DOHH2 (cell line): ENCODE data around the gene PAPSS2.

Experiments used
- H3F3A ChIP-seq: fragments of 200-600 bp; sonication (generic), shearing (Covaris generic); 2 replicates; pipeline ENCODE4 v1.6.0; 2016; ENCODE audit warnings: antibody characterized with exemption, mild to moderate bottlenecking; ENCODE audit not compliant: control insufficient read depth, insufficient read depth
- H3K27ac ChIP-seq: fragments of 200-600 bp; sonication (generic); 2 replicates; pipeline ENCODE4 v1.5.1; 2014; ENCODE audit warnings: low read depth, mild to moderate bottlenecking, low read length, moderate library complexity
- H3K27me3 ChIP-seq: fragments of 200-600 bp; sonication (generic); 2 replicates; pipeline ENCODE4 v1.6.1; 2014; ENCODE audit warnings: mild to moderate bottlenecking, low read length, mixed read lengths; ENCODE audit not compliant: control insufficient read depth
- H3K36me3 ChIP-seq: fragments of 200-600 bp; sonication (generic); 2 replicates; pipeline ENCODE4 v1.6.1; 2014; ENCODE audit warnings: mild to moderate bottlenecking, low read length, moderate library complexity, mixed read lengths; ENCODE audit not compliant: control insufficient read depth
- H3K4me1 ChIP-seq: fragments of 200-600 bp; sonication (generic); 2 replicates; pipeline ENCODE4 v1.6.1; 2014; ENCODE audit warnings: mild to moderate bottlenecking, low read length, mixed read lengths; ENCODE audit not compliant: control insufficient read depth
- H3K4me2 ChIP-seq: fragments of 200-600 bp; sonication (generic); 2 replicates; pipeline ENCODE4 v1.6.0; 2014; ENCODE audit warnings: mild to moderate bottlenecking, low read length, moderate library complexity
- H3K4me3 ChIP-seq: fragments of 200-600 bp; sonication (generic); 2 replicates; pipeline ENCODE4 v1.5.1; 2014; ENCODE audit warnings: mild to moderate bottlenecking, low read length, mixed read lengths
- H3K79me2 ChIP-seq: fragments of 200-600 bp; sonication (generic); 2 replicates; pipeline ENCODE4 v1.6.1; 2014; ENCODE audit warnings: mild to moderate bottlenecking, low read length, mixed read lengths; ENCODE audit not compliant: control insufficient read depth
- H3K9me2 ChIP-seq: fragments of 200-600 bp; sonication (generic); replicated peaks from 2 replicates; pipeline ENCODE4 v1.6.1; 2014; ENCODE audit warnings: mild to moderate bottlenecking, low read length, mixed read lengths; ENCODE audit not compliant: control insufficient read depth
- H3K9me3 ChIP-seq: fragments of 200-600 bp; sonication (generic); 2 replicates; pipeline ENCODE4 v1.6.1; 2014; ENCODE audit warnings: antibody characterized with exemption, low read length, mixed read lengths; ENCODE audit not compliant: control insufficient read depth, insufficient read depth
- H4K20me1 ChIP-seq: fragments of 200-600 bp; sonication (generic); 2 replicates; pipeline ENCODE4 v1.6.0; 2014; ENCODE audit warnings: low read depth, mild to moderate bottlenecking, antibody characterized with exemption, low read length, moderate library complexity; ENCODE audit not compliant: control insufficient read depth, insufficient read depth
- CTCF ChIP-seq: fragments of 200-600 bp; sonication (generic); IDR thresholded peaks from one replicate; pipeline ENCODE4 v1.5.1; 2014; ENCODE audit warnings: antibody characterized with exemption, mild to moderate bottlenecking, low read depth, low read length; ENCODE audit not compliant: poor library complexity, severe bottlenecking
- EZH2phosphoT487 ChIP-seq: fragments of 200-600 bp; sonication (generic); IDR thresholded peaks from 2 replicates; pipeline ENCODE4 v1.6.1; 2017; ENCODE audit warnings: borderline replicate concordance, mild to moderate bottlenecking, antibody characterized with exemption, low read length, moderate library complexity, mixed read lengths

The PAPSS2 gene

GRCh38 chr10:87760195-87760905 is 100.7 kb downstream of the PAPSS2 start:
- no peak overlapping the region for H3K27ac ChIP-seq
- H3K9me3 ChIP-seq: no peaks in the 10 kb centered on the region
- H3K79me2 ChIP-seq: no peaks in the 10 kb centered on the region
- TF ChIP-seq CTCF (no peak), EZH2phosphoT487 (no peak)
- H3K36me3 ChIP-seq: peaks cover 43% of the 10 kb centered on the region
- no peak overlapping the region for H3K4me2 ChIP-seq
- no peaks in the 10 kb centered on the region for H3K9me2 ChIP-seq
- no peaks in the 10 kb centered on the region for H3K27me3 ChIP-seq
- H3K4me1 ChIP-seq: no peaks in the 10 kb centered on the region
- H3F3A ChIP-seq: no peaks in the 10 kb centered on the region
- no peaks in the 10 kb centered on the region for H4K20me1 ChIP-seq
- H3K4me3 ChIP-seq: no peak overlapping the region

GRCh38 chr10:87761153-87761552 is 101.5 kb downstream of the PAPSS2 start:
- Histone ChIP-seq H3K9me3 (no peaks in the 10 kb centered on the region), H3K4me1 (no peaks in the 10 kb centered on the region), H3K9me2 (no peaks in the 10 kb centered on the region), H3K4me3 (no peak overlapping the region), H3K79me2 (no peaks in the 10 kb centered on the region), H3K36me3 (peaks cover 42% of the 10 kb centered on the region), H3K4me2 (no peak overlapping the region), H4K20me1 (no peaks in the 10 kb centered on the region), H3K27ac (no peak overlapping the region), H3K27me3 (no peaks in the 10 kb centered on the region), H3F3A (no peaks in the 10 kb centered on the region)
- no peak for TF ChIP-seq EZH2phosphoT487
- TF ChIP-seq CTCF: no peak

- Histone ChIP-seq H3K9me2 (no peaks in the 10 kb centered on the region), H3K4me1 (no peaks in the 10 kb centered on the region), H3F3A (no peaks in the 10 kb centered on the region), H3K4me2 (no peak overlapping the region), H3K36me3 (peaks cover 37% of the 10 kb centered on the region), H4K20me1 (no peaks in the 10 kb centered on the region), H3K27me3 (no peaks in the 10 kb centered on the region), H3K27ac (no peak overlapping the region), H3K79me2 (no peaks in the 10 kb centered on the region), H3K9me3 (no peaks in the 10 kb centered on the region), H3K4me3 (no peak overlapping the region)
- TF ChIP-seq CTCF (no peak), EZH2phosphoT487 (no peak)
Observed at GRCh38 chr10:87761892-87762291, 102.2 kb downstream of the PAPSS2 start.
